IPS-NIHi11 (cell line): Measurements from ENCODE around the gene ACAA2.

Experiments
- DNase-seq: peaks from one replicate; pipeline ENCODE4 v3.0.0; 2012; ENCODE audit warnings: mixed read lengths, low spot score

The ACAA2 gene

DNA sequence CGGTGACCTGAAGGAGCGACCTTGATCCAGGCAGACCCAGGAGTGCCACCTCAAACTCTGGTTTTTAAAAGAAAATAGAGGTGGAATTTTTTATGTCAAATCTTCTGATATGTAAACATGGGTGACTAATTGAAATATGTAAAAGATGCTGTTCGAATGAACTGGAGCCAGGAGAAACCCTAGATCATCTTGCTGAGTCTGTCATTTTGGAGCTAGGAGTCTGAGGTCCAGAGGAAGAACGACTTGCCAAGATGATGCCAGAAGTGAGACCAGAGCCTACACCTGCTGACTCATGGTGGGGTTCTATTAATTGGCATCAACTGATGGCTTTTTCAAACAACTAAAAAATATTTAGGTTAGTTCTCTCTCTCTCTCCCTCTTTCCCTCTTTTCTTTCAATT, 74.1 kb downstream of the ACAA2 start:
- DNase-seq = no peak

DNA sequence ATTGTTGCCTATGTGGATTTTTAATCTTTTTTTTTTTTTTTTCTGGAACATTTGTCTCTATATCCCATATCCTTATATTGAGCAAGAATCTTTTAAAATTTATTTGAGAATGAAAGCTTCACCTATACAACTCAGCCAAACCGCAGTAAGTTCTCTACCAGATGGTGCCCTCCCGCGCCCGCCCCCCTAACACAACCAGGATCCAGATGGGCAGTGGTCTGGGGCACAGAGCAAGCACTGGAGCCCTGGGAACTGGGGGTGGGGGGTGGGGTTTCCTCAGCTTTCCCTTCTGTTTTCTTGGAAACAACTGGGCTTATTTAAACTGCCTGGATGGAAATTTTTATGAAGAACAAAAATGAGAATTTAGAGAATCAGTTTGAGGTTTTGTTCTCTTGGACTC, 74.6 kb downstream of the ACAA2 start:
- no peak for DNase-seq

DNA sequence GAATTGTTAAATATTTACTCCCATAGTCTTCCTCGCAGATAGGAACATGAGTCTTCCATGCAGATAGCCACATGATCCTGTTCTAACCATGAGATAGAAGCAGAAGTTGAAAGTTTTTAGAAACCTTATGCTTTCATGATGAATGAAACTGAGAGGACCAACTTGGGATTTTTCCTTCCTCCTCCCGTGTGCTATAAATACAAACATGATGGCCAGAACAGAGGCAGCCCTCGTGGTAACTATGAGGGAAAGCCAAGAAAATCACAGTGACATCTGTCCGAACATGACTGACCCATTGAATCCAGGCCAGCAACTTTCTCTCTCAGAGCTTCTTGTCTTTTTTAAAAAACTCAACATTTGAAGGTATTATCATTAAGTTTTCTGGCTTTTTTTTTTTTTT, 78.5 kb downstream of the ACAA2 start:
- DNase-seq = no peak

DNA sequence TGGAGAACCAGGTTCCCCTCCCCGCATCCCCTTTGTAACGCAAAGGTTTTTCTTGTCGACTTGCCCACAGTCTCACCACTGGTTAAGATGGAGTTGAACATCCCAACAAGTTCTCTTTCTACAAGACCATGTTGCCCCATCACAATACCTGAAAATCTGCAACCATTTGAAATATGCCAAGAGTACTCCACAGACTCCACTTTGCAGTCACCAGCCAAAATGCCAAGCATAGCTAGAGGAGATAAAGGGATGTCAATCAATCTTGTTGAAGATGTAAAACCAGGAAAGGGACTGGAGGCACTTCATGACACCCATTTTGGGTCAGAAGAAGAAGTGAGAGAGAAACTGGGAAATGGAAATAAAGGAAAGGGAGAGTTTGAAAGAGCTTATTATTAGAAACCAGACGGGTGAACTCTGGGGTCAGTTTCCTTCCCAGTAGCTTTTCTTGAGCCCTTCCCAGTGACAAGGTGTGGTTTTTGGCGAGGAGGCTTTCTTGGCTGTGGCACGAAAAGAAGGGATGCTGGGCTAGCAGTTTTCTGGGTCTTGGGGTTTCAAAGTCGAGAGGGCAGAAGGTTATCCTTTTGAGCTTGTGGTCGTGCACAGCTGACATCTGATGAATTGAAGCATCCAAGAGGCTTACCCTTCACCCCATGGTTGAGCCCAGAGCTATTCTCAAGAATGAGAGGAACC, 79.3 kb downstream of the ACAA2 start:
- DNase-seq = no peak

DNA sequence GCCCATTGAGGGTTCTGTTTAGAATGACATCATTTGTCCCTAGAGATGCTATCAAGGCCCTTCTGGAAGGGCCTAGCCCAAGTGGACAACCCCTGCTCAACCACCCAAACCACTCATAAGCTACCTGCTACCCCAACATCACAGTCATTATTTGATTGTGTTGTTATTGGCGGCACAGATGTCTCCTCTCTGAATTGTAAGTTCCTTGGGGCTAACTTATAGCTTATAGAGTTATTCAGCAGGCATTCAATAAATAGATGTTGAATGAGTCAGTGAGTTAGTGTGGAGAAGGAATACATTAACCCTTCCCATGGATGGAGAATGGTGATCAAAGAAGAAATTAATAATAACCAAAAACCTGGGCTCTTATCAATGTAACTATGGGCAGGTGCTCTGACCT, 80.0 kb downstream of the ACAA2 start:
- no peak for DNase-seq
